Activated CD4-positive, alpha-beta T cell treated with anti-CD3 and anti-CD28 coated beads for 4 hours (primary cell): ENCODE data around the gene KLF4.

Source experiments
- DNase-seq, 2 donors: peaks; one replicate each; pipeline ENCODE4 v3.0.0-alpha.2; 2020

The KLF4 gene

DNA sequence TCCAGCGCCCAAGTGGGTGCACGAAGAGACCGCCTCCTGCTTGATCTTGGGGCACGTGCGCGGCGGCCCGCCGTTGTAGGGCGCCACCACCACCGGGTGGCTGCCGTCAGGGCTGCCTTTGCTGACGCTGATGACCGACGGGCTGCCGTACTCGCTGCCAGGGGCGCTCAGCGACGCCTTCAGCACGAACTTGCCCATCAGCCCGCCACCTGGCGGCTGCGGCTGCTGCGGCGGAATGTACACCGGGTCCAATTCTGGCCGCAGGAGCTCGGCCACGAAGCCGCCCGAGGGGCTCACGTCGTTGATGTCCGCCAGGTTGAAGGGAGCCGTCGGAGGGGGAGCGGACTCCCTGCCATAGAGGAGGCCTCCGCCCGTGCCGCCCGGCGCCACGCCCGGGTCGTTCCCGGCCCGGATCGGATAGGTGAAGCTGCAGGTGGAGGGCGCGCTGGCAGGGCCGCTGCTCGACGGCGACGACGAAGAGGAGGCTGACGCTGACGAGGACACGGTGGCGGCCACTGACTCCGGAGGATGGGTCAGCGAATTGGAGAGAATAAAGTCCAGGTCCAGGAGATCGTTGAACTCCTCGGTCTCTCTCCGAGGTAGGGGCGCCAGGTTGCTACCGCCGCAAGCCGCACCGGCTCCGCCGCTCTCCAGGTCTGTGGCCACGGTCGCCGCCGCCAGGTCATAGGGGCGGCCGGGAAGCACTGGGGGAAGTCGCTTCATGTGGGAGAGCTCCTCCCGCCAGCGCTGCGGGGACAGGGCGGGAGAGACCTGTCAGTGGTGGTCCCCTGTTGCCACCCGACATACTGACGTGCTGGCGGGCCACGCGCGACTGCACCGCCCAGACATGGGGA lies 1.8 kb downstream of the KLF4 start:
- DNase-seq, result no peak

DNA sequence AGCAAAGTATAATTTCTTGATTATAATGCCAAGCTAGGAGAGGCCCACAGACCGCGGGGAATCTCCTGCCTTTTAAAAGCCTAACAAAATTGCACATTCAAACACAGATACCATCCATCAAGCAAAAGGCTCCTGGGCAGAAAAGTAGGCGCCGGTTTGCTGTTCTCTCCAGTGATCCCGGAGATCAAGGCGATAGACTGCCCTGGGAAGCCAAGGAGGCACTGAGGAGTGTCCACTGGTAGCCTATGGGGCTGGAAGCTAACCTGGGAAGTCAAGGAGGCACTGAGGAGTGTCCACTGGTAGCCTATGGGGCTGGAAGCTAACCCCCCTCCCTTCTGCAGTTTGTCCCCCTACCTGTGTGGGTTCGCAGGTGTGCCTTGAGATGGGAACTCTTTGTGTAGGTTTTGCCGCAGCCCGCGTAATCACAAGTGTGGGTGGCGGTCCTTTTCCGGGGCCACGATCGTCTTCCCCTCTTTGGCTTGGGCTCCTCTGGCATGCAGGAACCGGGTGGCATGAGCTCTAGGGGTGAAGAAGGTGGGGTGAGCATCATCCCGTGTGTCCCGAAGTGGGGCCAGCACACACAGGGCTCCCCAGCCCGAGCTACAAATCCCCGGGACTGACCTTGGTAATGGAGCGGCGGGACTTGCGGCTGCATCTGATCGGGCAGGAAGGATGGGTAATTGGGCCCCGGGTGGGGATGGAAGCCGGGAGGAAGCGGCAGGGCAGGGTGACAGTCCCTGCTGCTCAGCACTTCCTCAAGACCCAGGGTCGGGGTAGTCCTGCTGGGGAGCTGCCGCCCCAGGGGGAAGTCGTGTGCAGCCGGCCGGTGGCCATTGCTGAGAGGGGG lies 2.7 kb downstream of the KLF4 start:
- DNase-seq, result no peak

DNA sequence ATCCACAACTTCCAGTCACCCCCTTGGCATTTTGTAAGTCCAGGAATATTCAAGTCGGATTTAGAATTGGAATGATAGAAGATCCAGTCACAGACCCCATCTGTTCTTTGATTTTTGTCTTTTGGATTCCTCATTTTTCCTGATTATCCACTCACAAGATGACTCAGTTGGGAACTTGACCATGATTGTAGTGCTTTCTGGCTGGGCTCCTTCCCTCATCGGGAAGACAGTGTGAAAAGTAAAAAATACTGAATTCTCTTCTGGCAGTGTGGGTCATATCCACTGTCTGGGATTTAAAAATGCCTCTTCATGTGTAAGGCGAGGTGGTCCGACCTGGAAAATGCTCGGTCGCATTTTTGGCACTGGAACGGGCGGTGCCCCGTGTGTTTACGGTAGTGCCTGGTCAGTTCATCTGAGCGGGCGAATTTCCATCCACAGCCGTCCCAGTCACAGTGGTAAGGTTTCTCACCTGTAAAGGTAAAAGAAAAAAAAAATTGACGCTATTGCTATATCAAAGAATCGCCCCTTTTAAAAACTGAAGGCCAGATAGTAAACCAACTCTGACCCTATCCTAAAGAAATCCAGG lies 4.0 kb downstream of the KLF4 start:
- DNase-seq, result no peak

DNA sequence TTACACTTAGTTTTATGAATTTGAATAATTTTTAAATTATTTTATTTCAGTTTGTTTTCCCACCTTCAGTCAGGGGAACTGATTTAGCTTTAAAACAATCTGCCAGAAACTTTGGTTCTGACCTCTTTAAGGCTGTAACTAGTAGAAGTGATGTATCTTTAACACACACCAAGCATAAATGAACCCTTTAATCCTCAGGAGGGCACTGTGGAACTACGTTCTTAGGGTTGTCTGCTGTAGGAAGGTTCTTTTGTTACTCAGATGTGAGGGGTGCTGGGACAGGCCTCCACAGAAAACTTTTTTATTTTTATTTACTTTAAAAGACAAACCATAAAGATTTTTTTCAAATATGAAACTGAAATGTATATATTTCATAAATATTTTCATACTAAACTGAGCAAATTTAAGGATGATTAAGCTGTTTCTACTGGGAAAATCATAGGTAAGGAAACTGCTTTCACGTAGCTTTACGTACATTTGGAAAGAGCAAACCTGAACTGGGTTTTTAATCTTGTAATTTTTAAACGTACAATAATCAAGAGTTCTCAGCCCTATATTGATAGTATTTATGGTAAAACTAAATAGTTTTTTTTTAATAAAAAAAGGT lies 5.3 kb downstream of the KLF4 start:
- no peak for DNase-seq

DNA sequence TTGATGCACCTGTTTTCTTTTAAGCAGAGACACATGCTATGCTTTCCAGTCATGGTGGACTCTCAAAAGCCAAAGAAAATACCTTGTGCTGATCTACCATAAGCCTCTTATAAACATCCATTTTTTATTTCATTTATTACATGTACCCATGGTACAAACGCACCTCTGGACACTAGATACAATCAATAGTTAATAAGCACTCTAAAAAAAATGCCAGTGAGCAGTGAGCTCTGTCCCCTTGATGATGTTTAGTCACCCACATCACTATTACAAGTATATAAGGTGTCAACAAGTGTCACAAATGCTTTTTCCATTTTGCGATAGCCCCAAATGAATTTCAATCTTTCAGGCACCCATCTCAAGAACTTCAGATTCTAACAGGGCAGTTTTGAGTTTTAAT lies 5.9 kb downstream of the KLF4 start:
- DNase-seq, result no peak

DNA sequence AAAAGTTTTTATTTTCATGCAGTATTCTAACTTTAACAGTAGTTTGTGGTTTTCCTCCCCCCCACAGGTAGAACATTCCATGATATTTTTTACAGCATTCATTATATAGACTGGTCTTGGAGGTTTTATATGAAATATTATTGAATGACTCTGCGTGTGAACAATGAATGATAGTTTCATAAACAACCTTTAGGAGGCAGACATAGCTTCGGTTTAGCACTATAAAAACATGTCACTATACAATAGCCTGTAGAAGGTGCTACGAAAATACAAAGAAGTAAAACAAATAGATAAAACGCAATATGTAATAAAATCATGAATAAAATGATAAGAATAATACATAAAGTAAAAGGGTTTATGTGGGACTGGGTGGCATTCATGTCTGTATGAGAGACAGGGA lies 8.5 kb downstream of the KLF4 start:
- DNase-seq, result no peak

DNA sequence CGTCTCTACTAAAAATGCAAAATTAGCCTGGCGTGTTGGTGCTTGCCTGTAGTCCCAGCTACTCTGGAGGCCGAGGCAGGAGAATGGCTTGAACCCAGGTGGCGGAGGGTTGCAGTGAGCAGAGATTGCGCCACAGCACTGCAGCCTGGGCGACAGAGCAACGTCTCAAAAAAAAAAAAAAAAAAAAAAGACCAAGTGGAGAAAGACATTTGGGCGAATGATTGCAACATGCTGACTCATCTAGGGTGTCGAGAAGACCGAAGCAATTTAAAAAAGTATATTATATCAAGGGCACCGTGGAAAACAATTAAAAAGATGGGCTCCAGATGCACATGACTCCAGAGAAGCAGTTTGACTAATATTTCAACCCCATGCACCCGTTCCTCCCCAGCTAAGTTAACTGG lies 9.2 kb downstream of the KLF4 start:
- DNase-seq, result no peak

DNA sequence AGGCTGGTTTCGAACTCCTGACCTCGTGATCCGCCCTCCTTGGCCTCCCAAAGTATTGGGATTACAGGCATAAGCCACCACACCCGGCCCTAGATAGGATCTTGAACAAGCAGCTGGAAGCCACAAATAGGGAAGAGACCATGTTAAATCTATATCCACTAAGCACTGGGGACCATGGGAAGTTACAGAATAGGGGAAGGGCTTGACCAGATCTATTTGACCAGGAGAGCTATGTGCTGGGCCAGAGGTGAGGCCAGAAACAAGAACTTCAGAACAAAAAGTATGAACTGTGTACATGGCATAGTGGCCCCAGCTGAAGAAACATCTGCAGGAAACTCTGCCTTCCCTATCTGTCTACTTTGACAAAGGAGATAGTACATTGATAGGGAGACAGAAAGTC lies 10.8 kb downstream of the KLF4 start:
- DNase-seq, result no peak

DNA sequence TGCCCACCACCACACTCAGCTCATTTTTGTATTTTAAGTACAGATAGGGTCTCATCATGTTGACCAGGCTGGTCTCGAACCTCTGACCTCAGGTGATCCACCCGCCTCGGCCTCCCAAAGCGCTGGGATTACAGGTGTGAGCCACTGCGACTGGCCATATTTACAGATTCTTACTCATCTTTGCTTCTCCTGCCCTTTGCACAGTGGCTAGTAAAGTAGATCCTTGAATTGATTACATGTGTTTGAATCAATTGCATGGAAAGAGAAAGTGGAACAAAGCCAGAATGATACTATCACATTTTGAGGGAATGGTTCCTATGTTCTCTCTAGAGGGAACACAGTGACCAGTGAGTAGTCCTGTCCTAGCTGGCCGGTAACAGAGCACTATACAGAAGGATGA lies 15.4 kb downstream of the KLF4 start:
- no peak for DNase-seq

DNA sequence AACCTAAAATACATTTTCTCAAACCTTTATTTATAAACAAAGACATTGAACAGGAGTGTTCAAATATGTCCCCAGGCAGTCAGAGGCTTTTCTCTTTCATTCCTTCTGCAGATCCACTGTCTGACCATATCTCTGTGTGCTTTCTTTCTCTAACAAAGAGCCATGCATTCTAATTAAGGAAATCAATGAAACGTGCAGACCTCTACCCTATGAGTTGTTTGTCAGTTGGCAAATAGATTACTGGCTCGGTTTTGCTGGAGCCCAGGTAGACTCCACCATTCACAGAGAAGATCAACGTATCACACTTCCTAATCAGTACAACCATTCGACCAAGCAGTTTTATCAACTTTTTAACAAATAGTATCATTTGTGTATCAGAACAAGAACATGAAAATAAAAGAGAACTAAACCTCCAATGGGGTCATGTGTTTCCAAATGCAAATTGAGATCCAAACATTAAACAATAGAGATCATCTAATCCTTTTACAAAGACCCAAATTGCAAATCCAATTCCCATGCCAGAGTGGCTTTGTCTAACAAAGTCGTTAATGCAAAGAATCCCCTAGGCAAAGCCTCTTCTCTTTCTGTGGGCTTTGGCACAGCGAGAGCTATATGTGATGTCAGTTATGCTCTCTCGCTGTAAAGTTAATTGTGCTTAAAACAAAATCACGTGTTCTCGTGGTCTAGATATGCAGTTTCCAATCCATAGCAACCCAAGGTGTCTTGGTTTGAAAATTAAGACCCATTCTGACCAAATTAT lies 16.8 kb downstream of the KLF4 start:
- no peak for DNase-seq

DNA sequence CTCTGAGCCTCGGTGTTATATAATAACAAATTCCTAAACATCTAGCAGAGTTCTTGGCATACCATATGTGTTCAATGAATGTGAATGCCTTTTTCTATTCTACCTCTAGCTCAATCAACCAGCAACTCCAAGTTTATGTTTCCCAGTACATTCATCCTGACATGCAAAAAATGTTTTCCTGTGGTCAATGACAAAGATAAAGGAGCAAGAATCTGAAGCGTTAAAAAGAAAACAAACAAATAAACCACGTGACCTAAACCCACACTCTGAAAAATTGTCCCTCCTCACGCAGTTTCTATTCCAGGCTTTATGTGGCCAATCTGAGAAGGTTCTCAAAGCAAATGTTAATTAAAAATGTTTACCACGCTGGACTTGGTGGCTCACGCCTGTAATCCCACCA lies 18.0 kb downstream of the KLF4 start:
- DNase-seq, result no peak

DNA sequence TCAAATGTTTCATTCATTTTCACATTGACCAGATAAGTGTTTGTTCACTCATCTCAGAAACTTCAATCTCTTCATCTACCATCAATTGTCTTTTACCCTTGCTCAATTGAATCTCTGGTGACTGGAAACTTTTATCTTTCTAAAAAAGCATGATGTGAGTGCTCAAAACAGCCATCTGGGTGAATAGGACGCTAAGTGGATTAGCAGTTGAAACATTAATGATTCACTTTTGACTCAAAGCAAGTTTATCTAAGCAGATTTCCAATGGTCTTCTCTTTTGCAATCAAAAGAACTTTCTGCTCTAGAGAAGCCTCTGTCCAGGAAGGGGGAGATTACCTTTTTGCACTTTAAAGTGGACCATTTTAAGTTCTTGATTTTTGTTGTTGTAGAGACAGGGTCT lies 22.2 kb downstream of the KLF4 start:
- DNase-seq, result no peak

DNA sequence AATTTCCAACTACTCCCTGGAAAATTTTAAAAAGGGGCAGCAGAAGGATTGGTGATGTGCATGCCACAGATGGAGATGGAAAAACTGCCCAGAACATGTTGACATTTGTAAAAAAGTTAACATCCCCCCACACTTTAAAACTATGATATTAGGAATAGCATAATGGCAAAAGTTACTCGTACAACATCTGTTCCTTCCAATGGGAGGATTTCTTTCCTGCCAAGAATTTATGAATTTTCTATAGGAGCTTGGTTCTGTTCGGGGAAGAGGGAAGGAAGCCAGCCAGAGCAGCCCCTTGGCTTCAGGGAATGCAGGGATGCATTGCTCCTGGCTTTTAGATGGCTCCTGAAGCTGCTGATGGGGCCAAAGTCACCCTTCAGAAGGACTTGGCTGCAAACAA lies 22.7 kb downstream of the KLF4 start:
- DNase-seq, result no peak

DNA sequence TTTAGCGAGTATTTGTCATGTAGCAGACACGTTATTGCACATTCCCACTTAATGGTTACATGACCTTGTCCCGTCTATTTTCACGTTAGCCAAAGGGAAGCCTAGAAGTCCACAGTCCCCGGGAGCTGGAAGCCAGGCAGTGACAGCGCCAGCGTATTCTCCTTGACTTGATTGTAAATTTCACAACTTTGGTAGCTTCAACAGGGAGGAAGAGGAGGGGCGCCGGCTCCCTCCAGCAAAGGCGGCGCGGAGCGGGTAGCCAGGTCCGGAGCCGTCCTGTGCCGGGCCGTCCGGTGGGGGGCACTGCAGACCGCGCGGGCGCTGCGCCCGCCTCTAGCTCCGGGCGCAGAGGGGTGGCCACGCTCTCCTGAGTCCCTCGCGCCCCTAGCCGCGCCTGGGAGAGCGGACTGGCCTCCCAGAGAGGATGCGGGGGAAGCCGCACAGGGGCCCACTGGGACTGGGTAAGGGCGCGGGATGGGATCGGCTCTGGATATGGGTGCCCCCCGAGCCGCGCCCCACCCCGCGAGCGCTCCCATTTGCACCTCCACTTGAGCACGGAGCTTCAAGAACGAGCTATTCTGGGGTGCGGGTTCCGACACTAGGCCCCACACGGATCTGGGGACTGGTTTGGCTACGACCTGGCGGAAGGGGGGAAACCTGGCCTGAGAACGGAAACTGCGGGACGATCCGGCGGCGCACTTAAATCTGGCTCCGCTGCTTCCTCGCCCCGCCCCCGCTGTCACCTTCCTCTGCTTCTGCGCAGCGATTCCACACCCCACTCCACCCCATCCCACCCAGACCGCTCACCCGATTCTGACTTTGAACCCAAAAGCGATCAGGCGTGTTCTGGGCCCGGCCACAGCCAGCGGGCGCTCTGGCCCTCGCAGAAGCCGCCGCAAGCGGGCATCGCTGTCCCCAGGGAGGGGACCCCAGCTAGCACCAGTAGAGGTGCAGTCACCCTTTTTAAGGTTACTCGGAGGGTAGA lies 23.8 kb downstream of the KLF4 start:
- no peak for DNase-seq

DNA sequence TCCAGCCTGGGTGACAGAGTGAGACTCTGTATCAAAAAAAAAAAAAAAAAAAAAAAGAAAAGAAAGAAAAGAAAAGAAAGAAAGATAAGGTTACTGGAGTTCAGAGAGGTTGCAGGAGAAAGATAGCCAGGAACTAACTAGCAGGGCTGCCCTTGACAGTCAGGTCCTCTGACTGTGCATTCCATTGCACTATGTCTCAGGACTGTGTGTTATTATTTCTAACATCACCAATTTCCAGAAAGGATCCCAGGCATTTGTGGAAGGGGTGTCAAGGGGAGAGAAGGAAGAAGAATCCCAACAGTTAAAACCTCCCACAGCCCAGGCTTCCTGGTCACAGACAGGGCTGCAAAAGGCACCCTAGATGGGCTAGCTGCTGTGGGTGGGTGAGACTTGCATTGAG lies 25.1 kb downstream of the KLF4 start:
- DNase-seq, result no peak

DNA sequence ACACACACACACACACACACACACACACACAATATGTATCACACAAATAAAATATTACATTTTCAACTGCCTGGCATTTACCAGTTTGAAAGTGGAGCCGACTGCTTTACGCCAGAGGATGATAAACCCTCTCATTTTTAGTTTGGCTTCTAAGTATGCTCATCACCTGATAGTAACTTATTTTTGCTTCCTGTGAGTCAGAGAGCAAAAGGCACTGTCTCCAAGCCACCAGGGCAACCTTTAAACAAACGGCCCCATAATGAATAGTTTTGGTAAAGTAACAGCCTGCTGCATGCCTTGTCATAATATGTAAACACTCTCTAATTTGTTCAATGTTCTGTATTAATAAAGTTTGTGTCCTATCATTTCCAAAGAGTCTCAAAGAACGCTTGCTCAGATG lies 26.9 kb downstream of the KLF4 start:
- DNase-seq, result no peak

DNA sequence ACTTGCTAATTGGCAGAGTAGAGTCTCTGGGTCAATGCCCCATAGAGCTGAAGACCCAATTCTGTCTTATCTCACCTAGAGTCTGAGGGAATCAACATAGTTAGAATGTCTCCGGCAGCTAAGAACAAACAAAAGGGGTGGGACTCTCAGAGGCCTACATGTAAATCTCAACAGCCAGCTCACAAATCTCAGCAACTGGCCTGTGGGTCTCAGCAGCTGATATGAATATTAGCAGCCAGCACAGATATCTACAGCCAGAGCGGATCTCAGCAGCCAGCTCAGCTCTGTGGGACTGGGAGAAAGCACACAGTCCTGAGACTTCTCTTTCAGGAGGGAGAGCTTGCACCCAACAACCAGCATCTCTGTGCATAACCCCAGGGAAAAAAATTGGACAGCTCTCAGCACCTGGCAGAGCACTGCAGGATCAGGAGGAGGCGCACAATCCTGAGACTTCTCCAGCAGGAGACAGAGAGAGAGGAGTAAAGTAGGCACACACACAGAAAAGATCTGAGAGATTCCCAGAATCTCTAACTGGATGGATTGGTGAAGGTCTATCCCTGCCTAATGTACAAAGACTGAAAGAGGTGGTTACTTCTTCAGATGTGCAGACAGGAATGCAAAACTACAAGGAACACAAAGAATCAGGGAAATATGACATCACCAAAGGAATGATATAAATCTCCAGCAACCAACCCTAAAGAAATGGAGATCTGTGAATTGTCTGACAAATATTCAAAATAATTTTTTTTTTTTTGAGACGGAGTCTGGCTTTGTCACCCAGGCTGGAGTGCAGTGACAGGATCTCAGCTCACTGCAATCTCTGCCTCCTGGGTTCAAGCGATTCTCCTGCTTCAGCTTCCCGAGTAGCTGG lies 29.2 kb downstream of the KLF4 start:
- no peak for DNase-seq

DNA sequence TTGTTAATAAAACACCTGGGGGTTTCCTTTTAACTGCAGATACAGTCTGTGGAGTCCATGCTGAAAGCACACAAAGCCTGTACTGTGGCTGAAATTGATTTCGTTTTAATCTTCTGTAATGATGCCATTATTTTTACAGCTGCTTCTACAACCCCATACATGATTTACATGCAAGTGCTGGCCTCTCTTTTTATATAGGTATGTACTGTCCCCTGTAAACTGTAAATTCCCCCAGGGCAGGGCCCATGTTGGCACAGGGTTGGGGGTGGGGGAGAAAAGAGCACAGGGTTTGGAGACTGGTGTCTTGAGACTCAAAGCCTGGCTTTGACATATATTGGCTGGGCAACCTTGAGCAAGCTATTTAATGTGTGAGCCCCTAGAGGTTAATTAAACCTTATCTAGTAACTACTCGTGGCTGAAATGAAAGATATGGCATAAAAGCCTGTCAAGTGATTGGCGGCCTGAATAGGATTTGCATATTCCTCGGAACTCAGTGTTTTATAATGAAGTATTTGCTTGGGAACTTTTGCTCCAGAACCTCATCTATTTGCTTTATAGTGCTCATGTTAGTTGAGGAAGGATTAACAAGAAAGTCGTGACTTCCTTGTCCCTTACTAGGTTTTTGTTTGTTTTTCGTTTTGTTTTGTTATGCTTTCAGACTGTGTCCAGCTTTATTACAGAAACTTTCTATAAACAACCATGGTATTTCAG lies 34.0 kb downstream of the KLF4 start:
- DNase-seq, result no peak

DNA sequence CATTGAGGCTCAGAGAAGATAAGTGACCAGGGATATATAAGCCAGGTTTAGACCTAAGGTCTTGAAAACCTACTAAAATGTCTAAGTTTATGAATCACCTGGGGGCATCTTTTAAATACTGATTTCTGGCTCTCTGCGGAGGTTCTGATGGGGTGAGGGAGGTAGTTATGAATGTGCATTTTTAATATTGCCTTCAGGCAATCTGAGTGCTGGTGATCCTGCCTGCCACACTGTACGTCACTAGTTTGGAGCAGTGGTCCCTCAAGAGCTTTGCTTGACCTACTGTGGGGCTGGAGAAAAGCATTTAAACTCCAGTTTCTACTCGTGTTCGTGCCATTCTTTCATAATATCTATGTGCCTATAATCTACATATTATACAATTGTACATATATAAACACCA lies 36.1 kb downstream of the KLF4 start:
- no peak for DNase-seq

DNA sequence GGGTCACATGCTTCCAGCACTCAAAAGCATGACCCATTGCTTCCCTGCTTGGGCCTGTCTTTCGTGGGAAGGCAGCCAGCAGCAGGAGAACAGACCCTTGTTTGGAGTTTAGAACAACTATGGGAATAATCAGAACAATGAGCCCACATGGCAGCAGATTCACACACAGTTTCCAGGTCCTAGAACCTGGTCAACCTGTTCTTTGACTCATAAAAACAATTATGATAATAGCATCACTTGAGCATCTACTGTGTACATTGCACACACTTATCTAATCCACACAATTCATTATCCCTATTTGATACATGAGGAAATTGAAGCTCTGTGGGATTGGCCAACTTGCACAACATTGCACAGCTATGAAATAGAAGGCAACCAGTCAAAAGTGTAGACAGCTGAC lies 41.7 kb downstream of the KLF4 start:
- DNase-seq, result no peak
